BLaER1 (cell line): ENCODE results near the gene FASTKD1.
"Not testable (repeated sequence)": the region's sequence is repeated elsewhere in the genome, so short reads cannot be mapped to it uniquely, and the experiment has no call there.

Experiments used
- H3K27ac ChIP-seq: shearing (Covaris generic); formaldehyde crosslinking; 2 replicates; pipeline ENCODE4 v1.8.1; 2022
- H3K27me3 ChIP-seq: shearing (Covaris generic); formaldehyde crosslinking; 2 replicates; pipeline ENCODE4 v1.8.1; 2022
- H3K36me3 ChIP-seq: shearing (Covaris generic); formaldehyde crosslinking; 2 replicates; pipeline ENCODE4 v1.8.1; 2022
- H3K4me1 ChIP-seq: shearing (Covaris generic); formaldehyde crosslinking; 2 replicates; pipeline ENCODE4 v1.8.1; 2022
- H3K4me2 ChIP-seq: shearing (Covaris generic); formaldehyde crosslinking; 2 replicates; pipeline ENCODE4 v1.8.1; 2022
- H3K4me3 ChIP-seq: shearing (Covaris generic); formaldehyde crosslinking; 2 replicates; pipeline ENCODE4 v1.8.1; 2022
- H3K9ac ChIP-seq: shearing (Covaris generic); formaldehyde crosslinking; 2 replicates; pipeline ENCODE4 v1.8.1; 2022
- H3K9me3 ChIP-seq: shearing (Covaris generic); formaldehyde crosslinking; 2 replicates; pipeline ENCODE4 v1.8.1; 2022
- H4K20me1 ChIP-seq: shearing (Covaris generic); formaldehyde crosslinking; 2 replicates; pipeline ENCODE4 v1.8.1; 2022
- Cebpa-rat ChIP-seq: shearing (Covaris generic); IDR thresholded peaks from 2 replicates; pipeline ENCODE4 v1.8.1; 2022

Gene FASTKD1

DNA sequence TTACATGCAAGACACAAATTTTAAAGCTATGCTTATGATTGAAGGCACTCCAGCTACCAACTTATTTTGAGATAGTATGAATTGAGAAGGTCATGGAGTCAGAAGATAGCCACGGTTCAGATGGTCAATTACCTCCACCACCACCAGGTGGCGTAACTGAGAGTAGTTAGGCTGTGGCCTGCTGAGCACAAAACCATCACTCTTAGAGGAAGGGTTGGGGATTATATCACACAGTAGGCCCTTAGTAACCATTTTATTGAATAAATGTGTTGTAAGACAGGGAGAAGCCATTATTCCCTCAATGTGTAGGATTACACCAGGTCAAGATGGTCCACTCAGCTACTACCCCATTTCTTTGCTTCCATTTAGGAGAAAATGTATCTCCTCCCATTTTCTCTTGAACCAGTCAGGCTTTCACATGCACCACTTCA lies 45.4 kb downstream of the FASTKD1 start:
- H3K36me3 ChIP-seq, result peaks cover 33% of the 10 kb centered on the region
- TF ChIP-seq Cebpa-rat, result no peak
- no peak overlapping the region for H3K4me3 ChIP-seq
- no peak overlapping the region for H3K4me2 ChIP-seq
- no peaks in the 10 kb centered on the region for H3K4me1 ChIP-seq
- H3K9ac ChIP-seq, result no peak overlapping the region
- no peaks in the 10 kb centered on the region for H3K9me3 ChIP-seq
- no peak overlapping the region for H3K27ac ChIP-seq
- H4K20me1 ChIP-seq, result no peaks in the 10 kb centered on the region
- H3K27me3 ChIP-seq, result no peaks in the 10 kb centered on the region

DNA sequence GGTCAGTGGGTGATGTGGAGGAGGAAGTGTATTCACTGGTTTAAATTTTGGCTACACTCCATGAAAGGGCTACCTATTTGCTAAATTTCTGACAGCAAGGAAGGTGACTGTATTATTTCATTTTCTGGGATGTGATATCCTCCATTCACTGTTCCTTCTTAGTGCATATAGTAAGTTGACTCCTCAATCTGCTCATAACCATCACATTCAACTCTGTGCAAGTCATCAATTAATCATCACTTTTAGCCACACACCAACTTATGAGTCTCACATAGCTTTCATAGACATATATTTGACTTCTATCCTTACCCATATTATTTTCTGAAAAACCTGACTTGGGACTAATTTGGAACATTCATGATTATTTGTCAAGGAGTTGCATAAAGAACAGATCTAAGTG lies 47.2 kb downstream of the FASTKD1 start:
- no peak overlapping the region for H3K27ac ChIP-seq
- no peaks in the 10 kb centered on the region for H3K27me3 ChIP-seq
- no peak overlapping the region for H3K4me3 ChIP-seq
- TF ChIP-seq Cebpa-rat, result no peak
- no peaks in the 10 kb centered on the region for H3K9me3 ChIP-seq
- H4K20me1 ChIP-seq, result no peaks in the 10 kb centered on the region
- peaks cover 25% of the 10 kb centered on the region for H3K36me3 ChIP-seq
- H3K4me2 ChIP-seq, result no peak overlapping the region
- H3K9ac ChIP-seq, result no peak overlapping the region
- no peaks in the 10 kb centered on the region for H3K4me1 ChIP-seq

DNA sequence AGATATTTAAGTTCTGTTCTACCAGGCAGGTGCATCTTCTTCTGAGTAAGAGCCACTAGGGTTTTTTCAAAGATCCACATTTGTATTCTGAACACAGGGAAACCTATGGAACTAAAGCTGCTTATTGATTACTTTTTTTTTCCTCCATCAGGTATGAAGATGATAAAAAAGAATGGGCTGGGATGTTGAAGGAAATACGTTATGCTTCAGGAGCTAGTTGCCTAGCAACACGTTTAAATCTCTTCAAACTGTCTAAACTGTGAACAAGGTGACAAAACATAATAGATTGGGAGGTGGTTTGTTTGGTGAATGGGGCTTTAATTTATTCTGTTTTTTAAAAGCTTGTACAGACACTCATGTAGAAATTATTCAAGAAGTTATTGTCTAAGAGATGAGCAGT lies 48.2 kb downstream of the FASTKD1 start:
- Histone ChIP-seq H3K4me2 (no peak overlapping the region), H3K4me3 (no peak overlapping the region), H3K9ac (no peak overlapping the region), H3K27ac (no peak overlapping the region), H3K27me3 (no peaks in the 10 kb centered on the region), H3K9me3 (no peaks in the 10 kb centered on the region), H3K4me1 (no peaks in the 10 kb centered on the region), H4K20me1 (no peaks in the 10 kb centered on the region), H3K36me3 (peaks cover 19% of the 10 kb centered on the region)
- no peak for TF ChIP-seq Cebpa-rat

DNA sequence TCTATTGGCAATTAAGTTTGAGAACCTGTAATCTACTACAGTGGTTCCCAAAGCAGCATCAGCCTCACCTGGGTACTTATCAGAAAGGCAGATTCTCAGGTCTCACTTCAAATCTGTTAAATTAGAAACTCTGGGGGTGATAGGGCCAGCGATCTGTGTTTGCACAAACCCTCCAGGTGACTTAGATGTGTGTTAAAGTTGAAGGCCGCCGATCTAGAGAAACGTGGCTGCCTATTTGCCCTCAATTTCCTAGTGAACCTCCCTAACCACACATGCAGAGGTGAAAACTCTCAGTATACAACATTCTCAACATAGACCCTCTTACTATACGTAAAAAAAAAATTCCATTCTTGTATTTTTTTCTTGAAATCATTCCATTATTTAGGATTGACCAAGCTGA lies 50.0 kb downstream of the FASTKD1 start:
- Histone ChIP-seq H3K4me2 (no peak overlapping the region), H3K9ac (no peak overlapping the region), H3K27ac (no peak overlapping the region), H3K36me3 (peaks cover 4% of the 10 kb centered on the region; the same call in 1 of the 2 replicates), H4K20me1 (no peaks in the 10 kb centered on the region), H3K9me3 (no peaks in the 10 kb centered on the region), H3K27me3 (no peaks in the 10 kb centered on the region), H3K4me1 (no peaks in the 10 kb centered on the region), H3K4me3 (no peak overlapping the region)
- TF ChIP-seq Cebpa-rat, result no peak

DNA sequence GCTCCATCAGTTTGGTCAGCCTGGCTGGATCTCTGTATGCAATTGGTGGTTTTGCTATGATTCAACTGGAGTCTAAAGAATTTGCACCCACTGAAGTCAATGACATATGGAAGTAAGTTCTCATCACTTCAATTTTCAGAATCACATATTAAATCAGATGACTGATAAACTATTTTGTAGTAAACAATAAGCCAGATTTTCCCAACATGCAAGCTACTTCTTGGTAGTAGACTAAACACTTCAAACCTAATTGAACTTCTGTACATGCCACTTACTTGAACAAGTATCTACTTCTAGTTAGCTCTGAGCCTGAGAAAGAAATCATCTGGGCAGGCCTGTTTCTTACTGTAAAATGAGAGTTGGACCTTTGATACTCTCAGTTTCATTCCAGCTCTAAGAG lies 52.8 kb downstream of the FASTKD1 start:
- no peak overlapping the region for H3K4me3 ChIP-seq
- no peak overlapping the region for H3K4me2 ChIP-seq
- no peak for TF ChIP-seq Cebpa-rat
- H3K4me1 ChIP-seq, result no peaks in the 10 kb centered on the region
- H3K9me3 ChIP-seq, result no peaks in the 10 kb centered on the region
- H3K27me3 ChIP-seq, result no peaks in the 10 kb centered on the region
- no peaks in the 10 kb centered on the region for H4K20me1 ChIP-seq
- no peaks in the 10 kb centered on the region for H3K36me3 ChIP-seq
- H3K9ac ChIP-seq, result no peak overlapping the region
- H3K27ac ChIP-seq, result no peak overlapping the region

DNA sequence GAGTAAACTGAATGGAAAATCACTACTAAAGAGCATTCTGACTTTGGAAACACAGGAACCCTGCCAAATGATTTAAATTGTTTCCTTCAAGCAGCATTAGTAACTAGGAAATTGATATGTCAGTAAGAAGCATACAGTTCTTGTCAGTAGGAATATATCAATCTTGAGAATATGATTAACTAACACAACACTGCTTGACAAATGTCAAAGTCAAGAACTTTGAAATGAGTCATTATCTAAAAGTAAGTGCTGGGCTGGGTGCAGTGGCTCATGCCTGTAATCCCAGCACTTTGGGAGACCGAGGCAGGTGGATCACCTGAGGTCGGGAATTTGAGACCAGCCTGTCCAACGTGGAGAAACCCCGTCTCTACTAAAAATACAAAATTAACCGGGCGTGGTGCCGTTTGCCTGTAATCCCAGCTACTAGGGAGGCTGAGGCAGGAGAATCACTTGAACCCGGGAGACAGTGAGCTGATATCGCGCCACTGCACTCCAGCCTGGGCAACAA lies 57.1 kb downstream of the FASTKD1 start:
- not testable (repeated sequence) for H3K4me1 ChIP-seq, H3K4me2 ChIP-seq, H4K20me1 ChIP-seq, H3K9ac ChIP-seq, H3K27ac ChIP-seq, H3K4me3 ChIP-seq, H3K27me3 ChIP-seq, H3K9me3 ChIP-seq, H3K36me3 ChIP-seq

DNA sequence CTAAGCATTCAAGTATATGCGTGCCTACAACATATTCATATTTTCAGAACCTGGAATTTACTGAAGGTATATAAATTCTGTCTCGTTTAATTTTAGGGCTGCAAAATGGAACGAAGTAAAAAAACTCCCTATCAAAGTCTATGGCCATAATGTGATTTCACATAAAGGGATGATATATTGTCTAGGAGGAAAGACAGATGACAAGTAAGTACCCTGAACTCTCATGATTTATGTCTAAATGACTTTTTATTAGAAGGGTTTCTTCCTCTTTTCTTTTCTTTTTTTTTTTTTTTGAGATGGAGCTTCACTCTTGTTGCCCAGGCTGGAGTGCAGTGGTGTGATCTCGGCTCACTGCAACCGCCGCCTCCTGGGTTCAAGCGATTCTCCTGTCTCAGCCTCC lies 58.9 kb downstream of the FASTKD1 start:
- not testable (repeated sequence) for H3K9me3 ChIP-seq, H3K4me3 ChIP-seq, H4K20me1 ChIP-seq, H3K27ac ChIP-seq, H3K9ac ChIP-seq, H3K4me1 ChIP-seq, H3K4me2 ChIP-seq, H3K36me3 ChIP-seq, H3K27me3 ChIP-seq

DNA sequence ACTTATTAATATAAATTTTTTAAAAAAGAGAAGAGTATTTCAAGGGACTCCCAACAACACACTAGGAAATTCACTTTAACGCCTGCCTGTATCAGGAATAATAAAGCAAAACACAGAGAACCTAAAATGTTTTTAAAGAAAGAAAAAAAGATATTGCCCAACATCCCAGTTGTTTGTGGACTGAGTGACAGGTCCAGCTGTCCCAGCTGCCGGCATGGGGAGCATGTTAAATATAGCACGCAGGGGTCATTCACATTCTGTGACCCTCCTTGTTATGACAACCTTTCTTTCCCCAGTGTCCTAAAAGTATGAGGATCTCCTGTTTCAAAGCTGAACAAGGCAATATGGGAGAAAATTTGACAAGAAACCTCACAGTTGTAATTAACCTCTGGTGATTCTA lies 59.7 kb downstream of the FASTKD1 start:
- no peak for TF ChIP-seq Cebpa-rat
- H3K27me3 ChIP-seq, result no peaks in the 10 kb centered on the region

DNA sequence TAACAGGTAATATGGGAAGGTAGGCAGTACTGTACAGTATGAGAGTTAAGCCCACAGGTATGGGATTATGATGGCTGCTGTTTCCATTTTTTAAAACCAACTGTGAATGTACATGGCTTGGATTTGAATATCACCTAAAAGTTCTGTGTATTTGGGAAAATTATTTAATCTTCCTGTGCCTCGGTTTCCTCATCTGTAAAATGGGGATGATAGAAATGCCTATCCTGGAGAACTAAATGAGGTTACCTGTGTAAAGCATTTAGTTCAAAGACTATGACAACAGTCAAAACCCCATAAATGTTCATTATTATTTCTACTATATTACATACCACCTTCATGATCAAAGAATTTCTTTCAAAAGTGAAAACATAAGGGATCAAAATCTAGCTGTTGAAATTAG lies 60.6 kb downstream of the FASTKD1 start:
- Histone ChIP-seq H3K9me3 (no peaks in the 10 kb centered on the region), H3K4me2 (no peak overlapping the region), H3K9ac (no peak overlapping the region), H3K27ac (no peak overlapping the region), H3K36me3 (no peaks in the 10 kb centered on the region), H3K27me3 (no peaks in the 10 kb centered on the region), H3K4me1 (no peaks in the 10 kb centered on the region), H3K4me3 (no peak overlapping the region), H4K20me1 (no peaks in the 10 kb centered on the region)
- TF ChIP-seq Cebpa-rat, result no peak

More for the DNA sequence above, 59.7 kb downstream of the FASTKD1 start:
- Histone ChIP-seq H3K9me3 (no peaks in the 10 kb centered on the region), H3K4me2 (no peak overlapping the region), H3K36me3 (no peaks in the 10 kb centered on the region), H4K20me1 (no peaks in the 10 kb centered on the region), H3K4me1 (no peaks in the 10 kb centered on the region), H3K9ac (no peak overlapping the region), H3K4me3 (no peak overlapping the region), H3K27ac (no peak overlapping the region)

DNA sequence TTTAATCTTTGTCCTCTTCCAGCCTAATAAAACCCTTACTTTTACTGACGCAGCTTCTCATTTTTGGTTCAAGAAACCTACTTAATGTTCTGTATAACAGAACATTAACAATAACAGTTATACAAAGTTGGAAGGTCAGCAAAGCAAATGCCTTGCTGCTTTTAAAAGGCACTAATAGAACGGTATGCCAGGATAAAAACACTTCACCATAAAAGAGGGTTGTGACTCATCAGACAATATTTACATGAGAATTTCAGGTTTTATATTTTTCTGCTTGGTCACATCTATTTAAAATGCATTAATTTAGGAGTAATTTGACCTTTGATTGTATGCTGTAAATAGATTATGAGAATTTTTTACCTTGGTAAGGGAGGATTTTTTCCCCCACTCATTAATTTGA lies 61.1 kb downstream of the FASTKD1 start:
- Histone ChIP-seq H3K36me3 (no peaks in the 10 kb centered on the region), H3K4me3 (no peak overlapping the region), H4K20me1 (no peaks in the 10 kb centered on the region), H3K4me1 (no peaks in the 10 kb centered on the region), H3K27ac (no peak overlapping the region), H3K9me3 (no peaks in the 10 kb centered on the region), H3K27me3 (no peaks in the 10 kb centered on the region), H3K4me2 (no peak overlapping the region), H3K9ac (no peak overlapping the region)
- no peak for TF ChIP-seq Cebpa-rat

DNA sequence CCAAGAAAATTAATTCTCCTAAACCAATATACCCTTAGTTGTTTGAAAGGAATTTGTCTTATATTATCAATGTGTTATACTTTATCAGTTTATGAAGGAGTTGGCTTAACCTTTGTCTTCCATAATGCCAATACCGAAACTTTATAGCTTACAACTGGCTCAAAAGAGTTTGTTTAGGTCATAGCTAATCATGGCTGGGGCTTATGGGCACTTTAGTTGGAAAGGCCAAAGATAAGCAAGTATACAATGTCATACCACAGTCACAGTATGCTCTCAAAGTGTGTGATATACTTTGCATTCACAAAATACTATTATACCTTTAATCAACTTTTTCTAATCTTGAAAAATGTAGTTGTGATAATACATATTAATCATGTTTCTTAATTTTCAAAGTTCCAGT lies 61.8 kb downstream of the FASTKD1 start:
- H3K4me3 ChIP-seq, result no peak overlapping the region
- H3K36me3 ChIP-seq, result no peaks in the 10 kb centered on the region
- H4K20me1 ChIP-seq, result no peaks in the 10 kb centered on the region
- no peak overlapping the region for H3K4me2 ChIP-seq
- H3K9ac ChIP-seq, result no peak overlapping the region
- H3K4me1 ChIP-seq, result no peaks in the 10 kb centered on the region
- TF ChIP-seq Cebpa-rat, result no peak
- no peaks in the 10 kb centered on the region for H3K27me3 ChIP-seq
- H3K27ac ChIP-seq, result no peak overlapping the region
- H3K9me3 ChIP-seq, result no peaks in the 10 kb centered on the region
